PC-3 (cell line): ENCODE data around the gene HSPB7. TPM values are rescaled to one million over a fixed set of nuclear protein-coding genes. Genes with fewer than 3 reads are reported as not detected.

Source experiments
- ATAC-seq: fragments of 200-7000 bp; cut with Tn5 transposase; 2 replicates; pipeline ENCODE4 v1.9.1; 2020; ENCODE audit warnings: mild to moderate bottlenecking, moderate library complexity
- BruUV-seq: library from RNA; stranded (reverse); fragments of 400-500 nt; replicated peaks from 2 replicates; lab custom pipeline; 2021; lab: Mats Ljungman, UMichigan
- CTCF ChIA-PET: fragments of 300-600 bp; sonication (Branson Sonifier 250); formaldehyde crosslinking; loops from one replicate; lab custom pipeline; 2022; ENCODE audit warnings: antibody characterized with exemption; lab: Charles Lee
- POLR2A ChIA-PET: fragments of 300-600 bp; sonication (Branson Sonifier 250); formaldehyde crosslinking; loops from one replicate; lab custom pipeline; 2022; ENCODE audit warnings: antibody characterized with exemption; ENCODE audit not compliant: unreplicated experiment; lab: Charles Lee
- DNase-seq: peaks from one replicate; pipeline ENCODE4 v3.0.0-alpha.2; 2015
- H2AFZ ChIP-seq: fragments of 300-600 bp; sonication (generic); 2 replicates; pipeline ENCODE4 v1.6.0; 2016; ENCODE audit warnings: antibody characterized with exemption, low read length
- H3F3A ChIP-seq: fragments of 300-600 bp; sonication (generic); one replicate; pipeline ENCODE4 v1.6.0; 2017; ENCODE audit warnings: antibody characterized with exemption, low read length, control low read depth, mild to moderate bottlenecking; ENCODE audit not compliant: unreplicated experiment
- H3K27ac ChIP-seq: fragments of 300-600 bp; sonication (generic); 2 replicates; pipeline ENCODE4 v1.5.1; 2016; ENCODE audit warnings: mild to moderate bottlenecking, low read length
- H3K27me3 ChIP-seq: fragments of 300-600 bp; sonication (generic); 2 replicates; pipeline ENCODE4 v1.6.1; 2016; ENCODE audit warnings: low read length, mixed read lengths
- H3K36me3 ChIP-seq: fragments of 300-600 bp; sonication (generic); 2 replicates; pipeline ENCODE4 v1.6.1; 2016; ENCODE audit warnings: low read depth, mixed run types, low read length, mixed read lengths
- H3K4me1 ChIP-seq: fragments of 300-600 bp; sonication (generic); 2 replicates; pipeline ENCODE4 v1.5.1; 2016; ENCODE audit warnings: low read length; ENCODE audit not compliant: insufficient read depth
- H3K4me2 ChIP-seq: fragments of 300-600 bp; sonication (generic); 2 replicates; pipeline ENCODE4 v1.6.0; 2016; ENCODE audit warnings: low read length
- H3K4me3 ChIP-seq: fragments of 300-600 bp; sonication (generic); 2 replicates; pipeline ENCODE4 v1.5.1; 2016; ENCODE audit warnings: mild to moderate bottlenecking, low read length, mixed read lengths
- H3K79me2 ChIP-seq: fragments of 300-600 bp; sonication (generic); 2 replicates; pipeline ENCODE4 v1.6.1; 2017; ENCODE audit warnings: low read length, mixed read lengths
- H3K9ac ChIP-seq: fragments of 300-600 bp; sonication (generic); 2 replicates; pipeline ENCODE4 v1.6.0; 2016; ENCODE audit warnings: mild to moderate bottlenecking, low read length
- H3K9me2 ChIP-seq: fragments of 300-600 bp; sonication (generic); replicated peaks from 2 replicates; pipeline ENCODE4 v1.6.1; 2016; ENCODE audit warnings: mixed run types, low read length, mixed read lengths
- H3K9me3 ChIP-seq: fragments of 300-600 bp; sonication (generic); 2 replicates; pipeline ENCODE4 v1.6.1; 2016; ENCODE audit warnings: low read length, mixed read lengths
- H4K20me1 ChIP-seq: fragments of 300-600 bp; sonication (generic); 2 replicates; pipeline ENCODE4 v1.6.1; 2016; ENCODE audit warnings: low read length, mixed read lengths
- EZH2 ChIP-seq: fragments of 300-600 bp; sonication (generic); IDR thresholded peaks from one replicate; pipeline ENCODE4 v1.6.1; 2017; ENCODE audit warnings: antibody characterized with exemption, mild to moderate bottlenecking, low read length; ENCODE audit not compliant: unreplicated experiment
- EZH2phosphoT487 ChIP-seq: fragments of 300-600 bp; sonication (generic); IDR thresholded peaks from 2 replicates; pipeline ENCODE4 v1.6.1; 2018; ENCODE audit warnings: mild to moderate bottlenecking, antibody characterized with exemption, low read length, borderline replicate concordance
- intact Hi-C: fragments of 100-400 bp; cut with micrococcal nuclease; formaldehyde crosslinking; loops from 2 replicates; pipeline ENCODE4 v1.9.0; 2023
- total RNA-seq: library from RNA; depleted of rRNA; stranded (reverse); fragments of >200 nt; gene quantifications from 2 replicates; pipeline ENCODE4 v1.2.3, GENCODE V29; 2014
- TF ChIP-seq, protein P1 (sequence below): fragments of 300-600 bp; sonication (generic); conservative IDR thresholded peaks from 2 replicates; pipeline ENCODE4 v1.5.1; 2017; ENCODE audit warnings: antibody characterized with exemption, low read depth, mild to moderate bottlenecking, low read length

HSPB7 gene
- total RNA-seq, 1 experiment from 2014 or later = not detected

GRCh38 chr1:16018308-16018707, 465 bp upstream of the HSPB7 start:
- POLR2A ChIA-PET = no interaction called here
- Histone ChIP-seq H3K79me2 (no peaks in the 10 kb centered on the region), H2AFZ (no peak overlapping the region), H3K27me3 (no peaks in the 10 kb centered on the region), H3K36me3 (no peaks in the 10 kb centered on the region), H3K9me2 (no peaks in the 10 kb centered on the region), H3K4me1 (no peaks in the 10 kb centered on the region; the same call in 1 of the 2 replicates), H3K27ac (no peak overlapping the region), H3K9ac (no peak overlapping the region), H3K9me3 (no peaks in the 10 kb centered on the region), H3K4me2 (no peak overlapping the region), H3K4me3 (no peak overlapping the region), H4K20me1 (no peaks in the 10 kb centered on the region), H3F3A (no peaks in the 10 kb centered on the region)
- TF ChIP-seq EZH2phosphoT487 = no peak
- ATAC-seq (no peak), DNase-seq (no peak)
- intact Hi-C loops = no loop called here
- no TSS peak for BruUV-seq
- CTCF ChIA-PET = no interaction called here

DNA sequence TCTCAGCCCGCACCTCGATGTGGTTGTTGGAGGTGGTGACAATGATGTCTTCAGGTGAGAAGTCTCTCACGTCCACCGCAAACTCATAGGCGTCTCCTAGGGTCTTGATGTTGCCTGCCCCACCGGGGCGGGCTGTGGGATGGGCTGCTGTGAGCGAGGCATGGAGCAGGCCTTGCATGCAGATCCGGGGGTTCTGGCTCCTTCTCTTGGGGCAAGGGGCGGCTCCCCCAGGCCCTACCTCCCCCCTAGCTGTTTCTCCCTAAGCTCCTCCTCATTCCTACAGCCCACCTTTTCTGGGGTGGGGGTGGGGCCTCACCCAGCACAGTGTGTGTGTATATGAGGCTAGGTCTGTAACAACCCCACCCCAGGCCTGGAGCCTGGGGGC, 775 bp downstream of the HSPB7 start:
- no peaks in the 10 kb centered on the region for H3K27me3 ChIP-seq
- no peaks in the 10 kb centered on the region for H3K79me2 ChIP-seq
- no peak overlapping the region for H3K9ac ChIP-seq
- H3K27ac ChIP-seq = no peak overlapping the region
- H3K9me2 ChIP-seq = no peaks in the 10 kb centered on the region
- H4K20me1 ChIP-seq = no peaks in the 10 kb centered on the region
- BruUV-seq = no TSS peak
- H3K4me2 ChIP-seq = no peak overlapping the region
- peaks cover 6% of the 10 kb centered on the region for H3K4me1 ChIP-seq
- no peaks in the 10 kb centered on the region for H3K9me3 ChIP-seq
- no peaks in the 10 kb centered on the region for H3K36me3 ChIP-seq
- ChIA-PET CTCF (interaction anchor here (0.6 kb wide), 1 partner anchor 41 kb away, joined by 3 read pairs; no protein-coding TSS in a partner anchor), POLR2A (no interaction called here)
- intact Hi-C loops = no loop called here
- H3K4me3 ChIP-seq = no peak overlapping the region
- TF ChIP-seq EZH2 (no peak), EZH2phosphoT487 (no peak)
- TF ChIP-seq, protein P1, sequence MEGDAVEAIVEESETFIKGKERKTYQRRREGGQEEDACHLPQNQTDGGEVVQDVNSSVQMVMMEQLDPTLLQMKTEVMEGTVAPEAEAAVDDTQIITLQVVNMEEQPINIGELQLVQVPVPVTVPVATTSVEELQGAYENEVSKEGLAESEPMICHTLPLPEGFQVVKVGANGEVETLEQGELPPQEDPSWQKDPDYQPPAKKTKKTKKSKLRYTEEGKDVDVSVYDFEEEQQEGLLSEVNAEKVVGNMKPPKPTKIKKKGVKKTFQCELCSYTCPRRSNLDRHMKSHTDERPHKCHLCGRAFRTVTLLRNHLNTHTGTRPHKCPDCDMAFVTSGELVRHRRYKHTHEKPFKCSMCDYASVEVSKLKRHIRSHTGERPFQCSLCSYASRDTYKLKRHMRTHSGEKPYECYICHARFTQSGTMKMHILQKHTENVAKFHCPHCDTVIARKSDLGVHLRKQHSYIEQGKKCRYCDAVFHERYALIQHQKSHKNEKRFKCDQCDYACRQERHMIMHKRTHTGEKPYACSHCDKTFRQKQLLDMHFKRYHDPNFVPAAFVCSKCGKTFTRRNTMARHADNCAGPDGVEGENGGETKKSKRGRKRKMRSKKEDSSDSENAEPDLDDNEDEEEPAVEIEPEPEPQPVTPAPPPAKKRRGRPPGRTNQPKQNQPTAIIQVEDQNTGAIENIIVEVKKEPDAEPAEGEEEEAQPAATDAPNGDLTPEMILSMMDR = no peak
- DNase-seq (no peak), ATAC-seq (no peak)
- H3F3A ChIP-seq = no peaks in the 10 kb centered on the region
- H2AFZ ChIP-seq = no peak overlapping the region

DNA sequence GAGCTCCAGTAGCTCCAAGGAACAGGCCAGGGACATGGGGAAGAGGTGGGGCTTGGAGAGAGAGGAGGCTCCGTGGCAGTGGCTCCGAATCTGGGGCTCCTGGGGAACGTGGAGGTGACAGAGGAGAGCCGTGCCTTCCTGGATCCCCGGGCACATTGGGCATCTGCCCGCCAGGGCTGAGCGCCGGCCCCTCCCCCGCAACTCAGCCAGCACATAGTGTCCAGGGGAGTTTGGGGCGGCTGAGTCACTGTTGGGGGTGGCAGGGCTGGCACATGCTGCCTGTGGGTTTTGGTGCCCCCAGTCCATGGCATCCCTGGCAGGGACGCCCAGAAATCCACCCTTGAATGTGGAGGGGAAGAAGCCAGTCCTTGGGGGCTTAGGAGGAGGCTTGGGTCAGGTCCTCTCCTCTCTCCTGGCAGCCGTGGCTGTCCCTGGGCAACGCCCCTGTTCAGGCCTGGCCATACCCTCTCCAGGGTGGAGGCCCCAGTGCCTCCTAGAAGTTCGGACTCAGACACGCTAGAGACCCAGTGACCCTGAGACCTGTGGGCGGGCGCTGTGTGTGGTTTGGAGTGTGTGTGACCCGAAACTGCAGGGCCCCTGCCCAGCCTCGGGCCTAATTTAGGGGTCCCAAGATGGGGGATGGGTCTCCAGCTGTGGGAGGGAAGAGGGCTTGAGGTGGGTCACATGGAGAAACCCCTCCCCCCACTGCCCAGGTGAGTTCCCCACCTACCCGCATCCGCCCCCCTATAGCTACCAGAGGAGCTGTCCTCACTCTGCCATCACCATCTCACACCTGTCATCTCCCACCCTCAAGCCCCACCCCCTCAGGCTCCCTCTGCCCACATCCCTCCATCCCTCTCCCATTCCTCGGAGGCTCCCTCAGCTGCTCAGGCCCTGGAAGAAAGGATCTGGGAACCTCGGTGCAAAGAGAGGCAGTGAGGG, 1.6 kb downstream of the HSPB7 start:
- no peak overlapping the region for H3K27ac ChIP-seq
- H4K20me1 ChIP-seq = no peaks in the 10 kb centered on the region
- H3K36me3 ChIP-seq = no peaks in the 10 kb centered on the region
- H3K4me3 ChIP-seq = no peak overlapping the region
- ChIA-PET CTCF (interaction anchor here (0.5 to 0.6 kb wide), 2 partner anchors 42 to 200 kb away, joined by 3 to 4 read pairs; no protein-coding TSS in a partner anchor), POLR2A (no interaction called here)
- H3K4me2 ChIP-seq = no peak overlapping the region
- H2AFZ ChIP-seq = no peak overlapping the region
- no TSS peak for BruUV-seq
- TF ChIP-seq EZH2phosphoT487 (no peak), EZH2 (no peak)
- TF ChIP-seq, protein P1 = no peak
- no peaks in the 10 kb centered on the region for H3F3A ChIP-seq
- H3K9me2 ChIP-seq = no peaks in the 10 kb centered on the region
- peaks cover 6% of the 10 kb centered on the region for H3K4me1 ChIP-seq
- H3K9me3 ChIP-seq = no peaks in the 10 kb centered on the region
- H3K79me2 ChIP-seq = no peaks in the 10 kb centered on the region
- intact Hi-C loops = no loop called here
- no peaks in the 10 kb centered on the region for H3K27me3 ChIP-seq
- DNase-seq = no peak
- no peak overlapping the region for H3K9ac ChIP-seq
- no peak for ATAC-seq
